ENCODE results near the gene IGSF21. TPM values are rescaled to one million over a fixed set of nuclear protein-coding genes. Genes with fewer than 3 reads are reported as not detected.

The IGSF21 gene
- total and polyA plus RNA-seq, 2 experiments from 2014 or later = not detected

DNA sequence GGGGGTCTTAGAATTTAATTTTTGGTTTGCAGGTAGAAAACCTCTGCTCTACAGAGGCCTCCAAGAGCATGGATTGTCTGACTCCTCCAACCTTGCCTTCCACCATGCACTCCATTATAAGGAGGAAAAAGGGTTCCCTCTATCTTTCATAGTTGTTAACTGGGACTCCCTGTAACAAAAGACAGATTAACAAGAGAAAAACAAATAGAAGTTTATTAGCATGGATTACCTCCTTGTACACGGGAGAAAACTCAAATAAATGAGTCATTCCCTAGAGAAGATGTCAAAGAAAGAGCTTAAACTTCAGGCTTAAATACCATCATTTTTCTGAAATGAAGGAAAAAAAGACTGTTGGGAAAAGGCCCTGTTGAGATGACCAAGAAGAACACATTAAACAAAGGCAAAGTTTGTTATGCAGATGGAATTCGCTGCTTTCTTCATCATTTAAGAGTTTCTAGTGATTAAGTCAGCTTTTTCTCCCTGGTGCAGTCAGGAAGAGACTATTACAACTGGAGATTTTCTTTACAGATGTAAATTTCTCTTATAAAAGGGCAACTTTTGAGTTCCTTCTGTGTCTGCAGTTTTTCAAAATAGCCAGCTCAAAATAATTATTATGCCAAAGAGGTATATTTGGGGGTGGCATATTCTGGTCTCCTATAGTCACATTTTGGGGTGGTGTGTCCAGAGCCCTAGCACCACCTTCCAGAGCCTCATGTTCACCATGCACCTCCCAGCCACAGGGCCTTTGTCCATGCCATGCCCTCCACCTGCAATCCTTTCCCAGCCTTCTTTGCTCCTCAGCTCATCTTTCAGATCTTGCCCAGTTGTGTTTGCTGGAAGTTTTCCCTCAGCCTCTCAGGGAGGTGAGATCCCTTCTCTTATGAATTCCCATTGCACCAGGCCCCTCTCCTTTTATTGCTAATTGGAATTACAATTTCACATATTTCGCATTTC, 310.0 kb downstream of the IGSF21 start:
- peak; percentile 32 for DNase-seq (ENCODE audit: low spot score)
- Histone ChIP-seq H3K27me3 (no peaks in the 10 kb centered on the region), H3K9me3 (ENCODE audit: low read depth) (no peaks in the 10 kb centered on the region), H3K36me3 (replicated peaks; ENCODE audit: insufficient read depth, low read depth) (no peaks in the 10 kb centered on the region), H3K4me1 (ENCODE audit: insufficient read depth) (peaks cover 30% of the 10 kb centered on the region), H3K27ac (peak overlapping the region; percentile 29), H3K9me2 (replicated peaks; ENCODE audit: insufficient read depth) (no peaks in the 10 kb centered on the region), H2AFZ (no peak overlapping the region), H3K4me2 (no peak overlapping the region), H3K4me3 (no peak overlapping the region), H3K79me2 (no peaks in the 10 kb centered on the region), H4K20me1 (ENCODE audit: insufficient read depth, poor library complexity, severe bottlenecking) (no peaks in the 10 kb centered on the region)
- TF ChIP-seq CTCF (IDR thresholded peaks at IDR 0.05; ENCODE audit: poor library complexity) (peak; percentile 6), EZH2 (IDR thresholded peaks at IDR 0.05; ENCODE audit: borderline replicate concordance) (no peak), EZH2phosphoT487 (IDR thresholded peaks at IDR 0.05; ENCODE audit: low read depth, severe bottlenecking, unreplicated experiment) (peak; percentile 44)
- WGBS (ENCODE audit: low lambda C conversion rate, missing lambda C conversion rate) = 48% methylated on average over 3 of the region's 3 CpGs

DNA sequence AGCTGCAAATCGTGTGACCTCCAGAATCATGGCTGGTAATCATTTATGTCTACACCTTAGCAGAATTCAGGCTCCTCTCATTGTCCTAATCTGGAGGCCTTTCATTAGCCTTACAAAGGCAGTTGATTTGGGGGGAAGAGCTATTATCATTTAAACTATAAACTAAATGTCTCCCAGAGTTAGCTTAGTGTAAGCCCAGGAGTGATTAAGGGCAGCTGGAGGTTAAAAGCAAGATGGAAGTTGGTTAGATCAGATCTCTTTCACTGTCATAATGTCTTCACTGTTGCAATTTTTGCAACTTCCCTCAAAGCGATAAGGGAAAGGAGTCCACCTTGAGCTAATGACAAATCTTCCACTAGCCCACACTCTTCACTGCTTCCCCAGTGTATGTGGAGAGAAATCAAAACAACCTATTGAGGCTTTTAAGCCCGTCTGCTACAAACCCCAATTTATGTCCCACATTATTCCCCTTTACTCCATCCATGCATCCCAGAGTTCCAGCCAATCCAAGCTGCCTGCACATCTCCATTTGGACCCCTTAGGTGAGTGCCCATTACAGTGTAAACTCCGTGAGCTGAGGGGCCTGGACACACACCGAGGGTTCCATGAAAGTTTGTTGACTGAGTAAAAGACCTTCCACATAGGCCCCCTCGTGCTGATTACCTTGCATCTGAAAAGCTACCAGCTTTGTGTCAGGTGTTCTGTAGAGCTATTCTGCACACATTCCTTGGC, 311.7 kb downstream of the IGSF21 start:
- Histone ChIP-seq H3K9me2 (replicated peaks; ENCODE audit: insufficient read depth) (no peaks in the 10 kb centered on the region), H3K79me2 (no peaks in the 10 kb centered on the region), H3K27me3 (no peaks in the 10 kb centered on the region), H4K20me1 (ENCODE audit: insufficient read depth, poor library complexity, severe bottlenecking) (no peaks in the 10 kb centered on the region), H3K4me3 (no peak overlapping the region), H3K27ac (no peak overlapping the region), H3K4me2 (no peak overlapping the region), H3K4me1 (ENCODE audit: insufficient read depth) (peaks cover 17% of the 10 kb centered on the region), H3K9me3 (ENCODE audit: low read depth) (no peaks in the 10 kb centered on the region), H3K36me3 (replicated peaks; ENCODE audit: insufficient read depth, low read depth) (no peaks in the 10 kb centered on the region), H2AFZ (no peak overlapping the region)
- WGBS (ENCODE audit: low lambda C conversion rate, missing lambda C conversion rate) = 77% methylated on average over 6 of the region's 6 CpGs
- no peak for DNase-seq (ENCODE audit: low spot score)
- TF ChIP-seq CTCF (IDR thresholded peaks at IDR 0.05; ENCODE audit: poor library complexity) (no peak), EZH2phosphoT487 (IDR thresholded peaks at IDR 0.05; ENCODE audit: low read depth, severe bottlenecking, unreplicated experiment) (no peak), EZH2 (IDR thresholded peaks at IDR 0.05; ENCODE audit: borderline replicate concordance) (no peak)

DNA sequence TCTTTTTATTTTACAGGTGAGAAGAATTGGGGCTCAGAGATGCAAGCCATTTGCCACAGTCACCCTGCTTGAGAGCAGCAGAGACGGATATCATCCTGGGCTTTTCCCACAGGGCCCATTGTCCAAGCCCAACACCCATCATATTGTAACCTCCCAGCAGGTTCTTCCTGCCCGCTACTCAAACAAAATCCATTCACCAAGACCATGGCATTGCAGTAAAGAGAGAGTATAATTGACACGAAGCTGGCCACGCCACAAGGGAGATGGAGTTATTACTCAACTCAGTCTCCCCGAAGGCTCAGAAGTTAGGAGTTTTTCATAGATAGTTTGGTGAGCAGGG, 312.2 kb downstream of the IGSF21 start:
- Histone ChIP-seq H3K27me3 (no peaks in the 10 kb centered on the region), H3K79me2 (no peaks in the 10 kb centered on the region), H2AFZ (no peak overlapping the region), H3K4me3 (no peak overlapping the region), H3K9me2 (replicated peaks; ENCODE audit: insufficient read depth) (no peaks in the 10 kb centered on the region), H3K4me2 (no peak overlapping the region), H3K4me1 (ENCODE audit: insufficient read depth) (peaks cover 11% of the 10 kb centered on the region), H3K9me3 (ENCODE audit: low read depth) (no peaks in the 10 kb centered on the region), H3K27ac (no peak overlapping the region), H4K20me1 (ENCODE audit: insufficient read depth, poor library complexity, severe bottlenecking) (no peaks in the 10 kb centered on the region), H3K36me3 (replicated peaks; ENCODE audit: insufficient read depth, low read depth) (no peaks in the 10 kb centered on the region)
- 90% methylated on average over 5 of the region's 5 CpGs for WGBS (ENCODE audit: low lambda C conversion rate, missing lambda C conversion rate)
- TF ChIP-seq CTCF (IDR thresholded peaks at IDR 0.05; ENCODE audit: poor library complexity) (no peak), EZH2phosphoT487 (IDR thresholded peaks at IDR 0.05; ENCODE audit: low read depth, severe bottlenecking, unreplicated experiment) (no peak), EZH2 (IDR thresholded peaks at IDR 0.05; ENCODE audit: borderline replicate concordance) (no peak)
- no peak for DNase-seq (ENCODE audit: low spot score)
